Bronchial epithelial cell (primary cell): Measurements from ENCODE around the gene BRINP2. TPM values are rescaled to one million over a fixed set of nuclear protein-coding genes. Genes with fewer than 3 reads are reported as not detected.
A peak's percentile ranks its signal among the peaks of the same experiment; 100 is the strongest.

Experiments
- DNase-seq: peaks from one replicate; pipeline ENCODE4 v3.0.0-alpha.2; 2010; ENCODE audit warnings: low read depth
- FAIRE-seq: peaks from 2 replicates; lab custom pipeline; 2011; peaks lifted over from hg19 to GRCh38; lab: Jason Lieb, UNC
- H3K27me3 ChIP-seq: 2 replicates; pipeline ENCODE4 v1.5.1; 2011; ENCODE audit warnings: low read length; ENCODE audit not compliant: control insufficient read depth, insufficient read depth
- H3K36me3 ChIP-seq: 2 replicates; pipeline ENCODE4 v1.5.1; 2011; ENCODE audit warnings: low read length; ENCODE audit not compliant: control insufficient read depth, insufficient read depth
- H3K4me3 ChIP-seq: 2 replicates; pipeline ENCODE4 v1.5.1; 2011; ENCODE audit warnings: mild to moderate bottlenecking, low read depth, low read length, control low read depth
- CTCF ChIP-seq: IDR thresholded peaks from 2 replicates; pipeline ENCODE4 v1.5.1; 2011; ENCODE audit warnings: mild to moderate bottlenecking, moderate library complexity, low read length, control low read depth, inconsistent platforms; ENCODE audit not compliant: insufficient read depth, severe bottlenecking
- total RNA-seq: library from RNA; depleted of rRNA; stranded (reverse); fragments of >200 nt; gene quantifications from 2 replicates; pipeline ENCODE4 v1.2.1, GENCODE V29; 2014

BRINP2 gene
- total RNA-seq, 1 donor from 2014 or later, result not detected

GRCh38 chr1:177256153-177257075 is 85.7 kb downstream of the BRINP2 start:
- FAIRE-seq (no peak), DNase-seq (peak; percentile 83)
- no peaks in the 10 kb centered on the region for H3K27me3 ChIP-seq
- peak; percentile 59 for TF ChIP-seq CTCF
- no peaks in the 10 kb centered on the region for H3K36me3 ChIP-seq
- H3K4me3 ChIP-seq, result no peak overlapping the region

GRCh38 chr1:177257128-177257527 is 86.4 kb downstream of the BRINP2 start:
- FAIRE-seq, result no peak
- H3K4me3 ChIP-seq, result no peak overlapping the region
- TF ChIP-seq CTCF, result no peak
- no peaks in the 10 kb centered on the region for H3K36me3 ChIP-seq
- no peaks in the 10 kb centered on the region for H3K27me3 ChIP-seq
- no peak for DNase-seq

- H3K36me3 ChIP-seq, result no peaks in the 10 kb centered on the region
- no peaks in the 10 kb centered on the region for H3K27me3 ChIP-seq
- no peak overlapping the region for H3K4me3 ChIP-seq
- FAIRE-seq, result no peak
- no peak for DNase-seq
- no peak for TF ChIP-seq CTCF
These were observed 86.8 kb downstream of the BRINP2 start for GRCh38 chr1:177257576-177257975.

- DNase-seq, result peak; percentile 91
- H3K27me3 ChIP-seq, result no peaks in the 10 kb centered on the region
- FAIRE-seq, result no peak
- TF ChIP-seq CTCF, result no peak
- H3K36me3 ChIP-seq, result no peaks in the 10 kb centered on the region
- H3K4me3 ChIP-seq, result no peak overlapping the region
These were observed 100.1 kb downstream of the BRINP2 start for GRCh38 chr1:177270863-177271262.

- FAIRE-seq (no peak), DNase-seq (no peak)
- no peaks in the 10 kb centered on the region for H3K27me3 ChIP-seq
- H3K4me3 ChIP-seq, result no peak overlapping the region
- H3K36me3 ChIP-seq, result no peaks in the 10 kb centered on the region
- no peak for TF ChIP-seq CTCF
These were observed 102.4 kb downstream of the BRINP2 start for GRCh38 chr1:177273141-177273540.
